NCI-H510A (cell line): ENCODE results near the gene PLAC1.

Source experiments
- DNase-seq: peaks from one replicate; lab custom pipeline; 2025; lab: John Stamatoyannopoulos, UW

PLAC1 gene

DNA sequence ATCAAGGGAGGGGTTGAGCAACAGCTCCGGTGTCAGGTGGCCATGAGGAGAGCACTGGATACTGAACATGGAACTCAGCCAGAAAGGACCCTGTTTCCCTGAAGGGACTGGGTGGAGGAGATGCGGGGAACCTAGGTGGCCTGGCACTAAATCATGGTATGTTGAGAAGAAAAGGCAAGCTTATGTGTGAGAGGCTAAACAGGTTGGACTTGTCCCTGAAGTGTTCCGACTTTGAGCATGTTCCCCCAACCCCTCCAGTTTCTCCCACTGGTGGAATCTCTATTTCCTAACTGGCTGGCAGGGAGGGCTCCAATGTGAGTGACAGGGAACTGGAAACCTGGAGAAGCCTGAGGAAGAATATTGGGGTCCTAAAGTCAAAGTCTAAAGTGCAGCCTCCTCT is 69.5 kb downstream of the PLAC1 start:
- no peak for DNase-seq

DNA sequence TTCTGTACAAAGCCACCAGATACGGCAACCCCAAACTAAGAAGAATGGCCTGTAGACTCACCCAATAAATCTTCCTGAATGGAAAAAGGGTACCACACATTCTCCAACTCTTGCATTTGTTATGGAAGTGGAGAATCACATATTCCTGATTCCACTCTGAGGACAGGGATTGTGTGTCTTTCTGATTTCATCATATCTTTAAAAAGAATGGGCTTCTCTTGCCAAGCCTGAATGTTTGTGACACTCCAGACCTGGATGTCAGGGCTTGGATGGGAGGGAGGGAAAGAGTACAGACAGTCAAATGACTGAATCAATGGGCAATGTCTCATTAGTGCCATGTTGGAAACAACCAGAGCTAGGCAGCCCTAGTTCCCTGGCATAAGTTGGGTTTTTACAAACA is 77.4 kb downstream of the PLAC1 start:
- DNase-seq, result no peak

DNA sequence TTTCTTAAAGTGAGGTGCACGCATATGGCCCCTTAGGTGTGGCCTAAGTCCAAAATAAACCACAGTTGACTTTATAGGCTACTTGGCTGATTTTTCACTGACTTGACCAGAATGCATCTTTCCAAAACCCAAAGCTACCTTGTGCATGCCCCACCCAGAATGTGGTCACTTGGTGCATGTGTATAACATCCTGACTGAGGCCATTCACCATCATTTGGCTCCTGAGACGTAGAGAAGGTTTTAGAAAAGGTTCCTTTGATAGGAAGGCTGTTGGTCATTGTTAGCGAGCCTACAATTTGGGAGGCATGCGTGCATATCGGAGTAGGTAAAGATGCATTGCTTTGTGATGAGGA is 84.6 kb downstream of the PLAC1 start:
- no peak for DNase-seq

DNA sequence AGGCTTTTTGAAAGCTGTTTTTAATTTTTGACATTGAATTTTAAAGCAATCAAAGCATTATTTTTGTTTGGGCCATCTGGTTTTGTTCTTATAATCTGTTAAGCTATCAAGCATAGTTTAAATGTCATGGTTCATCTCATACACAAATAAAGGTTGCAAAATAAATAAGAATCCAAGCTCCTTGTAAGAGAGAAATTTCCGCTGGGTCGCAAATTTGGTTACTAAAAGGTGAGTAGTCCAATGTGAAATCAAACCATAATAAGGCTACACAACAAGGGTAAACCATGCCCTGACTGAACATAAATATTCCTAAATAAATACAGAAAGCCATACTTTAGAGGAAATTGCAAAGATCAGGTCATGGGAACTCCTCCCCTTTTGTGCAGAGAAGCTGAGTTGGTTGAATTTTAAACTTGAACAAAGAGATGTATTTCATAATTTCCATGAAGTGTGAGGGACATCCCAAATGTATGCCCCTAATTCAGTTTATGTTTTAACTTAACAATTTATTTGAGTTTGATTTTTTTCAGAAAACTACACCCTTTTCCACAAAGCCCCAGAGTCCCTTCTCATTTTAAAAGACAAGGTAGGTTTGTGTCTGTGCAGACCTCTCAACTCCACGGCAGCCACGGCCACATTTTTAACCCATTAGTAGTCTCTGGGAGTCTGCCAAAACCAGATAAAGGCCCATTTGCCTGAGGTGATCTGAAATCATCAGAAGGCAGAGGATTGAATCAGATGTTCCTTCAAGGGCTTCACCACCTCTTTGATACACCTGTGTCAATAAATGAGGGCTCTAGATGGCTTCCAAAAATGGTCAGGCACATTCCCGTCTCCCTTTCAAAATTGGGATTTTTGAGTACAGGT is 85.2 kb downstream of the PLAC1 start:
- no peak for DNase-seq

DNA sequence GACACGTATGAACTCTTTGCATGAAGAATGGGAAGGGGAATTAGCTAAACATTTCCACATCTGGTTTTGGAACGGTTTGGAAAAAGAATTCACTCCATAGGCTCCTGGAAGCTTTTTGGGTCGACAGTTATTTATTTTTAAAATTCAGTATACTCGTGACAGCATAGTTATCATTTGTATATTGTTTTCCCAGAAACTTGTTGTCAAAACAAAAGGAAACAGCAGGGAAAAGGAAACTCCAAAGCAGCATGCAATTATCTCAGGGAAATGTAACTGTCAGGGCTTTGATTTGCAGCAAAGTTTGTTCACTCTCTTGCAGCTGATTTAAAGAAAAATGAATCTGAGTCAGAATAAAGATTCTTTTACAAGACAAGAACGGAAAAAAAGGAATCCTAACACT is 86.5 kb downstream of the PLAC1 start:
- DNase-seq, result no peak

DNA sequence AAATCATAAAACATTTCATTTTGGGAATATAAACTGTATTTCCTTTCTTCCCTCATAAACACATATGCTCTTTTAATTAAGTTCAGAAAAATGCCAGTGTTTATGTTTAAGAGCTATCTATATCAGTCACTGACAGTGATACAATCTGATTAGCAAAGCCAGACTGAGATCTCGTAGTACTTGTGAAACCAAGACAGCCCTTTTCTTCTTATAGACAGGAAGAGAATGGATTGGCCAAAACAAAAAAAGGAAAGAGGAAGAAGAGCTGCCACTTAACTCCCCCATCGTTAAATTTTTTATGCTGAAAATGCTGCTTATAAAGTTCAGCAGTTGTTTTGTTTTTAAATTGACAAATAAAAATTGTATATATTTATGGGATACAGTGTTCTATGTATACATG is 87.4 kb downstream of the PLAC1 start:
- DNase-seq, result no peak

DNA sequence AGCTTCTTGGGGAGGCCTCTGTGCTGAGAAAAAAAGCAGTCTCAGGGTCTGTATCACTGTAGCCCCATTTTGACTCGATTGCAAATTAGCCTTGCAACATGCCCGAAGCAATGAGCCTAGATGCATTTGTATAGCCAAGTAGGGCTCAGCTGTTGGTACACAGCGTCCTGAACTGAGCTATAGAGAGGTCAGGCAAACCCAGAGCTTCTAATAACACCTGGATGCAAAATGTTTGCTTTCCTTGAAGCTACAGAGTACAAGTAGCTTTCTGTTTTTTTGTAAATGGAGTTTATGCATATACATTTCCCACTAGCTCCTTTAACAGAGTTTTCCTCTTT is 87.8 kb downstream of the PLAC1 start:
- DNase-seq, result no peak

DNA sequence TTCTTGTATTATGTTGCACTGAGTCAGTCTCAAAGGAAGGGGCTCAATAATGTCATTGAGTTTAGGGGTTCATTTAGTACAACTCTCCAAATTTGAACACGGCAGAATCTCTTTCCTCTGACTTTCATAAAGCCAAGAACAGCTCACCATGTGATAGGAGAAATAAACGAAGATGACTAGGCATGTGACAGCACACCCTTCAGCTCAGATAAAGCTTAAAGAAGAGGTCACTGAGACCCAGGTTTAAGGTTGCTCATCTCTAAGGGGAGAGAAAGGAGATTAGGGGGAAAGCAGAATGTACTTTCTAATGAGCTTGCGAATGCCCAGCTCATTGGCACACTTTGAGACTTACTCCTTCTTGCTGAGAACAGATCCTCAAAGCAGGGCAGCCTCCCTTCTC is 89.0 kb downstream of the PLAC1 start:
- DNase-seq, result no peak

DNA sequence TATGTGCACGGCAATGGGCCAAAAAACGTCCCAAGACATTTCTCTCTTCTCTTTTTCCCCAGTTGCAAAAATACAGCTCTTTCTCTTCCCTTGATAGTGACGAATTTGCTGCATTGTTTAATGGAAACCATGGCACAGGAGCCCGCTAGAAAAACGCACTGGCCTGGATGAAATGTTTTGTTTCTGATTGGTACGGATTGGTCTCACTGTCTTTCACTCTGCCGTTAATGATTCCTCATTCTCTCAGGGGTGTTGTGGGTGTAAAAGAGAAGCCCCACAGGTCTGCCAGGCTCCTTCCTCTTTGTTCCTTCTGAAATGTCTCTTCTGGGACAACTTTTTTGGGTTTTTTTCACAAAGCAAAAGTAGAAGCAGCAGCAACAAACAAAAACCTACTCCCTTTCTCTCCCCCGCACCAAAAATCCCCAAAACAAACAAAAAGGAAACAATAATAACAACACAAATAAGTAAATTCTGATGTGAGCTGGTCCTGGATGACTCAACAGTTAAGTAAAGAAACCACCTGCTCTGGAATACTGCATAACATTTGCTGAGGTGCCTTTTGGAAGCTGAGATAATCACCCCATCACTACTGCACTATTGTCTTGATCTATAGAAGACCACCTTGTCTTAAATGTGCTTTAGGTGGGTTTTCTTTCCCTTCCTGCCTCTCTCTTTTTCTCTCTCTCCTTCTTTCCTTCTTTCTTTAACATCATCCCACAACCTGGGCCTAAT is 89.8 kb downstream of the PLAC1 start:
- no peak for DNase-seq

DNA sequence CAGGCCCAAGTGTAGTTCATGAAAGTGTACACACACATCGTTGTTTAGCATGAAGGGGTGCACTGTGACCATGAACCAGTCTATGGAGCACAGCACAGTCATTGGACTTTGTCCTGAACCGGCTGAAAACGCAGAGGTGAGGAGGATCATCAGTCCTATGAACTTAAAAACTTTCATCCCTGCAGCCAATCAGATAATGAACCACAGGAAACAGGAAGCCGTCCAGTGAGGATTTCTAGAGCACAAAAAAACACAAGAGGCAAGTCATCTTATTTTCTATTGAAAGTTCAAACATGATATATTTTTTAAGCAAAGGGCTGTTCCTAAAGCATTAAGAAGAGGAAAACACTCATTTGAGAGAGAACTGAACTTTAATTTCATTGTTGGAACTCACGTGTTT is 91.8 kb downstream of the PLAC1 start:
- DNase-seq, result no peak

DNA sequence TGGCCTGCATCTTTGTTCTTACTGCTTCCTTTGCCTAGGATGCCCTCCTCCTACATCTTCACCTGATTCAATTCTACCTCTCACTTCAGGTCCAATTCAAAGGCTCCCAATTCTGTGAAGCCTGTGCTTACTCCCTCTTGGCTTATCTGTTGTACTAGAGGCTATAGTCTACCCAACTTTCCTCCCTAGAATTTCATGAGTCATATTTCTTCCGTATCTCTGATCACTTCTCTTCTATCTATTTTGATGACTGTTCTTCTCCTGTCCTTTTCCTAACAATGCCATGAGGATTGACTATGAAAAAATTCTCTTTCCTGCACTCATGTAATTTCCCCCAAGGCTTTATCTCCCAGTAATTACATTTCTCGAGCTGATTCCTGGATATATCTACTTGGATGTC is 96.3 kb downstream of the PLAC1 start:
- no peak for DNase-seq

DNA sequence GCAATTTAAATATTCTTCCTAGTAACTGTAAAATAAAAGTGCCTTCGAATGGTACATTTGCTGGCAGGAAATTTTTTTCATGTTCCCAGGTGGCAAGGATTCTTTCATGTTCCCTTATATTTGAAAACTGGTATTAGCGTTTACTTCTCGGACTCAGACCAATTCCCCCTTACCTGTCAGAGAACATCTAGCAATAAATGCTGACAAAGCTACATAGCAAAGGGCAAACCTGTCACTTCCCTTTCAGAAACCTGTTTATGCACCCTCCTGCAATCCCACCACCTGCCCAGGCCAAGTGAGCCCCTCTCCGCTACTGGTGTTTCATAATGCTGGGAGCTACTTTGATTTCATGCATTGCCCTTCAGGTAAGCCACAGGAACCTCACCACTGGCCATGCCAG is 100.1 kb downstream of the PLAC1 start:
- DNase-seq, result no peak

DNA sequence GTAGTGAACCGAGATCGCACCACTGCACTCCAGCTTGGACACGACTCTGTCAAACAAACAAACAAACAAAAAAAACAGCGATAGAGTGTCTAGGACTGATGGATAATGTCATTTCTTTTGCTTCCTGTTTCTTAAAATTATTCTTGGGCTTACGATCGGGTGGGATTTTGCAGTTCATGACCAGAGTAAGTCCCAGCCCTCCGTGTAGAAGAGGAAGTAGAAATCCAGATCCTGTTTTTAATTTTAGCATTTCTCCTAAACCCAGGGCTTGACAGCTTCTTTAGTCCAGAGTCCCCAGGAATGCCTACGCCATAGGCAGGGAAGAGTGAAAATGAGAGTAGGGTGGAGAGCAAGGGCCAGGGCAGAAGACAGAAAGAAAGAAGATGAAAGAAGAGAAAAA is 104.0 kb downstream of the PLAC1 start:
- no peak for DNase-seq

DNA sequence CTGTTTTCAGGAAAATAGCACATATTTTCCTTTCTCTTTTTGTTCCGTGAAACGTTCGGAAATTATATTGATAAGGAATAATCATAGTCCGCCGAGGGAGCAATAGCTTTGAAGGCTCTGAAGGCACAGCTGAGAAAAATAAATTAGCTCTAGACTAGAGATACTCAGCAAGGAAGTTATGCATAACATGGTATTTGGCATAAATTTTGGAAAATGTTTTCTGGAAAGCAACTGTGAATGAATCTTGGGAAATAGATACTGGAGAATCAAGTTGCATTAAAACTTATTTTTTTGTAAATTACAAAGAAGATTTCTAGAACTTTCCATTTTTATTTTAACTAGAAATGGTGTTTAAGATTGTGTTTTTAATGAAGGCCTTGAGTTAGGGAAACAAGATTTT is 105.9 kb downstream of the PLAC1 start:
- no peak for DNase-seq

DNA sequence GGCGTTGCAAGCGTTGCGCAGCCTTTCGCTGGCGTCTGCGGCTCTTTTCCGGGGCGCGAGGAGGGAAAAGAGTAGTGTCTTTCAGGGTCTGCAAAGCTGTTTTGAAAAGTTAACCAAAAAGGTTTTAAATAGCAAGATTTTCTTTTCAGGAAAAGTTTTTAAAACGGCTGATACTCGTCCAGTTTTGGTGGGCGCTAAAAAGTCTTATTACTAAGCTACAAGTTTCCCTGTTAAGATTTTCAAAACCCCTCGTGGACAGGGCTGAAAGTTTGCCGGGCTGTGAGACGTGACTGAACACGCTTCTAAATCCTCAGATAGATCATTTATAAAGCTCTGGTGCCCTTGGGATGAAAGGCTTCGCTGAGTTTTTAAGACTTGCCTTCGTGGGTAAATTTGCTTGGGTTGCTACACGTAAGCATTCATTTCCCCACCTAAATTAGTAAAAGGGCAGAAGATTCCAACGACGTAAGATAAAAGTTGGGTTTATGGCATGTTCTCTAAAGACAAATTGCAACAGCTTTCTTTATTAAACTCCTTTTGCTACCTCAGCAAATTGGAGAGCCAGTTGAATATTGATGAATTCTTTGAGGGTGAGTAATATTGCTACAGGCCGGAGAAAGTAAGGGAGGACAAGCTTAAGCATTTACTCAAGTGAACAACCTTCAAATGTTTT is 106.8 kb downstream of the PLAC1 start:
- DNase-seq, result no peak

DNA sequence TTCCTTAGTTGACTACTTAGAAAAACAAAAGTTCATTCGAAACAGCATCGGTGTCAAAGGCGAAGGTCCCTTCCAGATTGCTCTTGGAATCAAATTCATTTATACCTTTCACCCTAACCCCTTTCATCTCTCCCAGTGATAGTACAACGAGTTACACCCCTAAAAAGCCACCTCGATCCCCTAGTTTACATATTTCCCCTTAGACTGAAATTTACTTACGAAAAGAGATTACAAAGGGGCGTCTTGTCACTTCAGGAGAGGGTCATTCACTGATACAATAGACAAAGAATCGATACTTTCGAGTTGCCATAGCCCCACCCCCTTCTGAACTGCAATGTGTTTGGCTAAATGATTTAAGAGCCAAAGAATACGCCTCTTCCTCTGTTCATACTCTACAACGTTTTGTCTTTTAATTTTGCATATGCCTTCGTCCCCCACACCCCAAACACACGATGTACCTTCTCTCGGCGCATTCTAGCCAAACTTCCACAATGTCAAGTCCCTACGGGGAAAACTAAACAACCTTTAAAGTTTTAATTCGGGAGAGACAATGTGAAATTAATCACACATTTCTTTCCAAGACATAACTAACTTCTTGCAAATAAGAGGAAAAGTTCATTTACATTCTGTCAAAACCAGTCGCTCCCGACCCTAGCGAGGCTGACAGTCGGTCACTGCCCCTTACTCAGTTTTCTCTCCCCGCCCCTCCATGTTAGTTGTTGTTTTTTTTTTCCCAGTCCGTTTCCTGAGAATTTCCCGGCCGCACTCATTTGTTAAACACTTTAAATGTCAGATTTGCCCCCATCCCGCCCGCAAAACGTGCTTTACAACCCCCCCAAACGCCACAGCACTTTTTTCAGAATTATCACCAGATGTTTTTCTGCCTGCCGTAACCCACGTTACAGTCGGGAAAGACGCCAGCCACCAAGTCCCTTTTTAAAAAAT is 109.7 kb downstream of the PLAC1 start:
- DNase-seq, result peak; percentile 1

DNA sequence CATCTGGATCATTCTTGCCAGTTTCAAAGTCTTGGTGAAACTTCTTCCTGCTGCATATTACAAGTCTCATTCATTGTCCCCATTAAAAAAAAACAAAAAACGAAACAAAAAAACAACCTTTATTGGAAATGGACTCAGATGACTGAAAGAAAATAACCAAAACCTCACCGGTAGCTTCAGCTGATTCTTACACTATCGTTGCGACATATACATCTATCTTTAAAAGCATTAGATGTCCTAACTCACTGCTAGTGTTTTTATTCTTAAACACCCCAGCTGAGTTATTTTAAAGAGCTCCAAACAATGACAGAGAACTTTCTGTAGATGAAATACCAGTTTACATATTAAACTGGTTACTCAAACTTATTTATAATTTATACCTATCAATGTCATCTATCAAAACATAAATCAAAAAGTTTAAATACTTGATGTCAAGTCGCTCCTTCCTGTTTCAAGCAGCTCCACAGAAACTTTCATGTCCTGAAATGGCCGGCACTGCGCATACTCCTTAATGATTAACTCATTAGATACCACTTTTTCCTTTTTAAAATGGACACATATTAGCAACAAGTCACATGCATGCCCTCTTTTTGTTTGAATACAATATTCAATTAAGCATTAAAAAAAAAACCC is 111.1 kb downstream of the PLAC1 start:
- no peak for DNase-seq

DNA sequence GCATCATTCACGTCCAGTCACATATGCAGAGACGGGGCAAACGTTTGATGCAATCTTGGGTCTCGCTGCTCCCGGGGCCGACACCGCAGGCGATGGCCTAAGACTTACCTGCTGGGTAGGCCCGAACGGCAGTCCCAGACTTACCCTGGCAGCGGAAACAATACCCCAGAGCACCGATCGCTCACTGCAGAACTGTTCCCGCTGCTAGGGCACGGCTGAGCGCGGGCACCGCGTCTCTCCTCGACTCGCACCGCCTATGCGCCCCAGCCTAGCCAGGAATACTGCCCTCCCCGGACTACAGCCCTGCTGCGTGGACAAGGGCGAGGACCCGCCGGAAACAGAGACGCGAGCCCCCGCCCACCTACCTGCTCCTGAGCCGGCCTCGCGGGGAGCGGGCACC is 112.1 kb downstream of the PLAC1 start:
- no peak for DNase-seq

DNA sequence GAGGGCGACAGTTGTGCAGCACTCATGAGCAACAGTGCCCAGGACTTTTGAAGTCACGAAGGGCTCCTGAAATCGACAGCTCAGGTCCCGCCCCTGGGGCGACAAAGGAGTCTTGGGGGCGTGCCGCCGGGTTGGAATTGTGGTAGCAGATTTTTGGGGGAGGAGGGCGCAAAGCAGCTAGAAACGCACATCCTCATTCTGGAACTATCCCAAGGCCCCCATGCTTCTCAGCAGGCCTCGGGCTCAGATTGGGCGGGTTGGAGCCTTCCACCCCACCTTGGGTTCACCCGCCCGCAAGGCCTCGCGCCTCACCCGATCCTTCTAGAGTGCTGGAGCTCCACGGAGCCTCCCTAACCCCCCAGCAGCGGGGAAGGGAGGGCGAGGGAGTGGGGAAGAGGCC is 112.8 kb downstream of the PLAC1 start:
- DNase-seq, result no peak

DNA sequence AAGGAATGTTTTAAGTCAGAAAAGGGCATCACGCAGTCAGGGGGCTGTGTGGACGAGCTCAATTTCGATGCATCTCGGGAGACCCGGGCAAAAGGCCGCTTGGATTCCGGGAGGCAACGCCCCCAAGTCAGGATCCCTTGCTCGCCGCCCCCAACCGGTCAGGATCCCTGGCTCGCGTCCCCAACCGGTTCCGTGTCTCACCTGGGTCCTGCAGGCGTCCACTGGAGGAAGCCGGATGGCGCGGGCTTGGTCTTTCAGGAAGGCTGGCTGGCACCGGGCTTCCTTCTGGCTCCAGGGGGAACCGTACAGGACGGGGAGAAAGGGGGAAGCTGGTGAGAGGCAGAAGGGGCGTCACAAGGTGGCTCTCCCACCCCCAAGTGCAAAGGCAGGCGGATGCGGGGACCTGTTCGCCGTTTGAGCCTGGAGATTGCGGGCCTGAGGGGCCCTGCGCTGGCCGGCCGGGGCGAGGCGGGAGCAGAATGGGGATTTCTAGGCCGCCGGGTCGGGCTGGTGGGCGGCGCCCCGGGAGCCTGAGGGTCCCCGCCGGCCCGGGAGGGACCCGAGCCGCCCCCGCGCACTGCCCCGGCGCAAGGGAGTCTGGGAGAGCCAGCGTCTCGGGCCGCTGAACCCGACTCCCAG is 113.6 kb downstream of the PLAC1 start:
- peak; percentile 4 for DNase-seq

DNA sequence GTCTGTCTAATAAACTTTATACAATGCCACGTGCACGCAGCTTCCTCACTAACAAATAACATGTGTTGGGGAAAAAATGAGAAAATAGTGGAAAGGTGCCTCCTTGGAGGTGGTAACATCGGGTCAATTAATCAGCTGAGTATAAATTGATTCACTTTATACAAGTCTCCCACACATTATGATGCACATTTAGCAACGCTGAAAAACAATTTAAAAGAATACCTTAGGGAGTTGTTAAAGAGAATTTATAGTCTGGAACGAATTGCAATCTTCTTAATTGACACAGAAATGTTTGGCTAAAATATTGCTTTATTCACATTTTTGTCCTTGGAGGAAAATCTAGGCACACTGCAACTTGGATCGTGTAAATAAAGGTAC is 114.1 kb downstream of the PLAC1 start:
- no peak for DNase-seq
